GM12891 (cell line): Measurements from ENCODE around the gene IGFBP5.

Experiments used
- DNase-seq: peaks from one replicate; pipeline ENCODE4 v3.0.0; 2011; ENCODE audit warnings: low spot score; ENCODE audit not compliant: insufficient read length
- FAIRE-seq: peaks from 2 replicates; lab custom pipeline; 2011; peaks lifted over from hg19 to GRCh38; lab: Jason Lieb, UNC
- PAX5 ChIP-seq: IDR thresholded peaks from 2 replicates; pipeline ENCODE4 v1.6.1; 2011; ENCODE audit warnings: low read length, moderate library complexity, mild to moderate bottlenecking; ENCODE audit not compliant: insufficient read depth, severe bottlenecking
- POLR2A ChIP-seq: IDR thresholded peaks from 2 replicates; pipeline ENCODE4 v1.6.1; 2011; ENCODE audit warnings: low read depth, low read length, control low read depth
- POLR2AphosphoS5 ChIP-seq: IDR thresholded peaks from 2 replicates; pipeline ENCODE4 v1.6.1; 2011; ENCODE audit warnings: low read depth, low read length, control low read depth
- POU2F2 ChIP-seq: IDR thresholded peaks from 2 replicates; pipeline ENCODE4 v1.6.1; 2011; ENCODE audit warnings: low read depth, mild to moderate bottlenecking, control low read depth, low read length, moderate library complexity
- SPI1 ChIP-seq: IDR thresholded peaks from 2 replicates; pipeline ENCODE4 v1.6.1; 2011; ENCODE audit warnings: low read depth, low read length, control low read depth
- TAF1 ChIP-seq: IDR thresholded peaks from 2 replicates; pipeline ENCODE4 v1.6.1; 2011; ENCODE audit warnings: low read depth, low read length, control low read depth

The IGFBP5 gene

DNA sequence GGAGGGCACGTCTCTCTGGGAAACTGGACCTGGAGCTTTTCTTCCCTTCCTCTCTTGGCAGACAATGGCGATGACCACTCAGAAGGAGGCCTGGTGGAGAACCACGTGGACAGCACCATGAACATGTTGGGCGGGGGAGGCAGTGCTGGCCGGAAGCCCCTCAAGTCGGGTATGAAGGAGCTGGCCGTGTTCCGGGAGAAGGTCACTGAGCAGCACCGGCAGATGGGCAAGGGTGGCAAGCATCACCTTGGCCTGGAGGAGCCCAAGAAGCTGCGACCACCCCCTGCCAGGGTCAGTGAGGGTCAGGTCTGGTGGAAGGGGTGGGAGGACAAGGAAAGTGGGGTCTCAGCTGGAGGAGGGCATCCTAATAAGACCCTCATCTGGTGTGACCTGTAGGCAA lies 34.9 kb downstream of the IGFBP5 start:
- DNase-seq (no peak), FAIRE-seq (no peak)
- no peak for TF ChIP-seq POLR2AphosphoS5
- no peak for TF ChIP-seq PAX5
- TF ChIP-seq POLR2A: no peak
- no peak for TF ChIP-seq SPI1
- no peak for TF ChIP-seq POU2F2
- TF ChIP-seq TAF1: no peak

DNA sequence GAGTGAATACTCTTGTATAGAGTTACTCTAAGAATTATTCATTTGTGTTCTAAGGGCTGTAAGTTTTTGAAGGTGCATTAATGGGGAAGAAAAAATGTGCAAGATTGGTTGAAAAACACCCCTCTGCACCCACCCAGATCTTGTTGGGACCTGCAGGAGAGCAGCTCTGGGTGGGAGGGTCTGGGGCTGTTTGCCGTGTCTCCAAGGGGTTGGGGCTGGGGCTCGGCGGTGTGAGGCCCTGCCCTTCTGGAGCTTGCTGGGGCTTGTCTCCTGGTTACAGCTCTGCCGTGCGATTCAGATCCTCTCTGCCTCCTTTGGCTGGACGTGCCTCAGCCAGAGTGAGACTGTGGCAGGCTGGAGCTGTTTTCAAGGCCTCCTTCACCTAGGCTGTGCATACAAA lies 36.1 kb downstream of the IGFBP5 start:
- no peak for FAIRE-seq
- no peak for TF ChIP-seq SPI1
- TF ChIP-seq POU2F2: no peak

DNA sequence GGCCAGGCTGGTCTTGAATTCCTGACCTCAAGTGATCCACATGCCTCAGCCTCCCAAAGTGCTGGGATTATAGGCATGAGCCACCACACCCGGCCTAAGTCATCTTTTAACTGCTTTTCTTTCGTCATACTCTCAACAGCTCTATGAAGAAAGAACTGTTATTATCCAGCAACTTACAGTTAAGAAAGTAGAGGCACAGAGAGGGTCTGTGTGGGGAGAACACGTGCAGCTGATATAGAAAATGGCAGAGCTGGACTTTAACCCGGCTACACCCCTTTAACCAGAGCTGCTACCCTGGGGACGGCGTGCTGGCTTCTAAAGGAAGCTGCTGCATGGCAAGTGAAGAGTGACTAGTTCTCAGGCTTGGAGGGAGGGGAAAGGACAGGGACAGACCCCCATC lies 36.6 kb downstream of the IGFBP5 start:
- no peak for FAIRE-seq
- no peak for DNase-seq
- TF ChIP-seq POU2F2: no peak

More for the DNA sequence above, 36.1 kb downstream of the IGFBP5 start:
- DNase-seq: no peak

DNA sequence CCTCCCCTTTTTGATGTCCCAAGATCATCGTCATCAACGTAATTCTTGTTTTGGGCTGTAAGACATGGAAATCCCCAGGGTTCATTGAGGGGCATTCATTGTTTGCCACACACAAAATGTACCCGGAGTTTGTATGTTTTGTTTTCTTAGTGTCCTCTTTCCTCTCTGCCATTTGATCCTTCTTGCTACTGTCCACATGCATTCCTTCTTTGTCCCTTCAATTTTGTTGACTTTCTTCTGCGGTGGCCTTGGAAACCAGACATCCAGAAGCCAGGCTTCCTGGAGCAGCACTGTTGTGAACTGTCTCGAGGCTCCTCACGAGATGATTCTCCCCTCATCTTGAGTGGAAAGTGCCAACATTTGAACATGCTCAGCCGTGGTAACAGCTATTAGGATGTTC lies 37.4 kb downstream of the IGFBP5 start:
- FAIRE-seq (no peak), DNase-seq (no peak)
- TF ChIP-seq POU2F2 (no peak), POLR2AphosphoS5 (no peak)

DNA sequence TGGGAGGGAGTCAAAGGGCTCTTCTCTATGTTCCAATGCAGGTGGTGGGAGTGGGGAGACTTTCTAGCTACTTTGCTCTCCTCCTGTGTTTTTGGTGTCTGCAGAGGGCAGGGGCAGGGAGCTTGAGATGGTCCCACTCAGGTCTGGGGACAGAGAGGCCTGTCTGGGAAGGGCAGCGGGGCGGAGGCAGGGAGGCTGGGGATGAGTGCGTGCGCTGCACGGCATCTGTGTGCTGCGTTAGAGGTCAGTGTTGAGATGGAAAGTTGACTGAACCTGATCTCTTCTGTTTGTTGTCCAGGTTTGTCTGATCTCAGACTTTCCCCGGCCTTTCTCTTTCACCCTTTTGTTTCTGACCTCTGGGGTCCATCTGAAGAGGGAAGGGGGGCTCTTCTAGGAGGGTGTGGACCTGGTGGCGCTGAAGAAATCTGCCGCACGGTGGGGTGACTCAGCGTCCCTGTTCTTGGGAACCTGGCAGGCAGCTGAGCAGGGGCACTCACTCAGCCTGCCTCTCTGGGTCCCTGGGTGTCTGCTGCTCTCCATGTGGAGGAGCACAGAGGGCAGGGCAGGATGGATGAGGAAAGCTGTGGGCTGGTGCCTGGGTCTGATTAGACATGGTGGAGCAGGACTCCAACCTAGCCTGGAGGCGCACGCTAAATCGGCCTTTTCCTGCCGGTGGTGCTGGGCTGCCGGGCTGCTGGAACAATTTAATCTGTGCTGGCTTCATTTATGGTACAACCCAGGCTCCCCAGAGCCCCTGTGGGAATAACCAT lies 38.1 kb downstream of the IGFBP5 start:
- FAIRE-seq: no peak
- no peak for DNase-seq
- no peak for TF ChIP-seq PAX5
- no peak for TF ChIP-seq POLR2AphosphoS5
- TF ChIP-seq POLR2A: no peak
- TF ChIP-seq SPI1: no peak
- TF ChIP-seq TAF1: no peak
- TF ChIP-seq POU2F2: no peak

DNA sequence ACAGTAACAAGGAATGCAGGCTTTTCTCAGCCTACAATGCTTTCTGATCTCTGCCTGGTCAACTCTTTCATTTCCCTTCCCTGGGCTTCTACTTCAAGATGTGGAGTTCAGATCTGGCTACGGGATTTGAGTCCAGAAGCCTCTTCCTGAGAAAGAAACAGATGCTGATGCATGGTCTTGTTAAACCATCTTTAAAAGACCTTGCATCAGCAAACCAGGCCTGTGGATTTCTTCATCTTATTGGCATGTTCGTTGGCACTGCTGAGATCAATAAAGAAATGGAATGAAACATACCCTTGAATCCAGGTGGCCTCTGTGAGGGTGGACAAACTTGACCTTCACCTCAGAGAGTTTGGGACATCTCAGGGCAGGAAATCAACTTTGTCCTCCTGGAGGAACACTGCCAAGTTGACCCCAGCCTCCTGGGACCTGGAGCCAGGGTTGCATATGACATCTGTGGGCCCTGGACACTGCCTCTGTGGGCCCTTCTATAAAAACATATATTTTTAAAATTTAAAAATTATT lies 40.8 kb downstream of the IGFBP5 start:
- no peak for TF ChIP-seq SPI1
- TF ChIP-seq POLR2AphosphoS5: no peak
- no peak for TF ChIP-seq TAF1
- no peak for TF ChIP-seq PAX5
- TF ChIP-seq POLR2A: no peak
- TF ChIP-seq POU2F2: no peak
- no peak for FAIRE-seq
- DNase-seq: no peak

DNA sequence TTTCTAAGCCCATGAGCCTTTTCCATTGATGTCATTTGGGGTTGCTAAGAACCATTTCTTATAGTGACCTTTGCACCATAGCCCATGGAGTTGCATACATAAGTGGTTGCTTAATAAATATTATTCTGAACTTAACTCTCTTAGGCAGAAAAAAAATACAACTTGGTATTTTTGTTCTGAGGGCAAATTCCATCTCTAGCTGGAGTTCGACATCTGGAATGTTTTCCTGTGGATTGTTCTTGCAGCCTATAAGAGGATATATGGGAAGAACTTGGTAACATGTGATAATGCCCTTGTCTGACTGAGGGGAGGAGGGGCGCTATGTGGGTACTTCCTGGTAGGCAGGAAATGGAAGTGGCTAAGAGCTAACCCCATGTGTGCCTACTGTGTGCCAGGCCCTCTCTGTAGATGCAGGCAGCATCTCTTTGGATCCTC lies 41.4 kb downstream of the IGFBP5 start:
- no peak for FAIRE-seq
- TF ChIP-seq PAX5 (no peak), POLR2A (no peak), SPI1 (no peak), POU2F2 (no peak), TAF1 (no peak), POLR2AphosphoS5 (no peak)

DNA sequence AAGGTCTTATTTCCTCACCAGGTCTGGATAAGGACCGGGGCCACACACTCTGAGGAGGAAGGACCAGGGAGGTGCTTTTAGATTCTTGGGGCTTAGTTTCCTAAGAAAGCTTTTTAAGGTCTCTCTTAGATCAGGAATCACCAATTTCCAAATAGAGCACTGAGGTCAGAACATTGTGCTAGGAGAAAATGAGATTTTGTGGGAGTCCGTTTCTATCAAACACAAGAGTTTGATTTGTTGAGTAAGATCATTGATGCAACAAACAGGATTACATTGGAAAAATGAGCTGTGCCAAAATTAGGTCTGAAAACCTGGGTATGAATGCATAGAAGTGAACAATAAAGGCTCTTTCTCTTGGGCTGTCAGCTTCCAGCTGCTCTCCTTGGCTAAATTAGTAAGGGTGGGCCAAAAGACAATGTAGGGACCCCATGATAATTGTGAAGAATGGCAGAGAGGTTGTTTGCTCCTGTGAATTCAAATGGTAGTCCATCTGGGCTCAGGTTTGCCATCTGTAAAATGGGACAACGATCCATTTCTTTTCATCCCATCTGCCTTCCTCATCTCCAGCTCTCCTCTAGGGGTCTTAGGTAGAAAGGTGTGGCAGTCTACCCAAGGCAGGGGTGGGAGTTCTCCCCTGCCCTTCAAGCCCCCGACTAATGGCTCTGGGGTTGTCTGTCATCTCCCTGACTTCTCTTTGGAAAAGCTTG lies 42.1 kb downstream of the IGFBP5 start:
- TF ChIP-seq TAF1 (no peak), POLR2A (no peak)
- DNase-seq (no peak), FAIRE-seq (no peak)

More for the DNA sequence above, 41.4 kb downstream of the IGFBP5 start:
- no peak for DNase-seq

DNA sequence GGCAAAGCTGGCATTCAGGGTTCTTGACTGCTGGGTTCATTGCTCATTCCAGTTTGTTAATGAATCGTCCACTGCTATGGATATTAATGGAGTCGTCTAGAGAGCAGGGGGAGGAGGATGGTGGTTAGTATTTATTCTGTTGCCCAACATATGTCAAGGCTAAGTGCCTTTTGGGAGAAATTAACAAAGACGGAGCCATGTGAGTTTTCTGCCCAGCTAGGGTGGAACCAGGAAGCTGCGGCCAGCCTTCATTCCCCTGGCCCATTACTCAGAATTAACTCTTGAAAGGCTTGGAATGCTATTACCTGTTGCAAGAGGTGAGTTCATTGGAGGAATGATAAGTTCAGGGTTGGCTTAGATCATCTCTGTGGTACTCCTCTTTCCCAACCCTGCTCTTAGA lies 42.8 kb downstream of the IGFBP5 start:
- DNase-seq: no peak
- no peak for TF ChIP-seq TAF1
- no peak for TF ChIP-seq POU2F2
- TF ChIP-seq POLR2A: no peak
- no peak for TF ChIP-seq POLR2AphosphoS5
- no peak for TF ChIP-seq SPI1
- no peak for FAIRE-seq

DNA sequence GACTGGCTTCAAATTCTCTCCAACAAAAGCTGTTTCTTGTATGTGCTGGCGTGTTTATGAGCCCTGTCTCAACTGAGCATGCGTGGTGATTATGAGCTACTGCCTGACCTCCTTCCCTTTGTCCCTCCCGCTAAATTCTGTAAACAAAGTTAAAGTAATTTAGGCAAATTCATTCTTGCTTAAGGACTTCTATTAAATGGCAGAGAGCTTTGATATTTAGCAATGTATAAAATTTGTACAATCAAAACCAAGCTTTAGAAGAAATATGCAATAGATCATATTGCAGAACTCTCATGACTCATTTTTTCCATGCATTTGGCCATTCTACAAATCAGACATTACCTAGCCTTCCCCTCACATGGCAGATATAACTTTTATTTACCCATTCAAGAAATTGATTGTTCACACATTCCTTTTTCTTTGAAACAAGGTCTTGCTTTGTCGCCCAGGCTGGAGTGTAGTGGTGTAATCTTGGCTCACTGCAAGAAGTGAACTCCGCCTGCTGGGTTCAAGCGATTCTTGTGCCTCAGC lies 43.9 kb downstream of the IGFBP5 start:
- TF ChIP-seq POU2F2: no peak
- TF ChIP-seq PAX5: no peak
- no peak for TF ChIP-seq POLR2AphosphoS5
- no peak for TF ChIP-seq POLR2A
- no peak for TF ChIP-seq SPI1
- TF ChIP-seq TAF1: no peak
- DNase-seq: no peak
- FAIRE-seq: no peak
